Tibial nerve (tissue), 4 donors: ENCODE data around the gene SMYD3.

Experiments used
- CTCF ChIP-seq, 5 experiments: fragments of 200-600 bp in 3 of 5; fragments of 450-650 bp in 2 of 5; sonication (generic) in 3 of 5; IDR thresholded peaks; one replicate each; pipeline ENCODE4 v1.5.1; 2016 to 2019; ENCODE audit warnings: antibody characterized with exemption in 5 of 5, mild to moderate bottlenecking in 3 of 5, moderate library complexity in 2 of 5
- EP300 ChIP-seq, 2 donors: sonication (generic); formaldehyde crosslinking; IDR thresholded peaks; one replicate each; pipeline ENCODE4 v1.6.1; 2017; ENCODE audit warnings: antibody characterized with exemption in 2 of 2, mild to moderate bottlenecking in 1 of 2
- POLR2A ChIP-seq, 2 donors: fragments of 450-650 bp; IDR thresholded peaks; one replicate each; pipeline ENCODE4 v1.6.1; 2017; ENCODE audit warnings: antibody characterized with exemption in 2 of 2, mild to moderate bottlenecking in 2 of 2, moderate library complexity in 2 of 2

DNA sequence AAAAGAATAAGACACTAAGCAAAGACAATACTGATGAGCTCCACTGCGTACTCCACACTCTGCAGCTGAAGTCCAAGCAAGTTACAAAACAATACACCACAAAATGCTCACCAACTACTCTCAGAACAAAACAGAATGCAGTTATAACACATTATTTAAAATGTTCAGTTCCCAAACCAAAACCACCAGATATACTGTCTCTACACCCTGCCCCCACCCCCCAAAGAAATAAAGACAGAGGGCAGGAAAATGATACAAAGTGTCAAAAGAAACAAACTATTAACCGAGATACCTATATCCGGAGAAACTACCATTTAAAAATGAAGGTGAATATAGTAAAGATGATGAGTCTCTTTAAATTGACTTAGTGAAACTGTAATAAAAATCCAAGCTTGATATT is 729.3 kb downstream of the SMYD3 start:
- TF ChIP-seq CTCF (IDR thresholded peaks at IDR 0.05) = no peak
- TF ChIP-seq EP300 (IDR thresholded peaks at IDR 0.05) = no peak
- no peak for TF ChIP-seq POLR2A (IDR thresholded peaks at IDR 0.05)
